K562 (cell line): Measurements from ENCODE around the gene SSTR5. TPM values are rescaled to one million over a fixed set of nuclear protein-coding genes. Genes with fewer than 3 reads are reported as not detected.

Source experiments
- ATAC-seq: fragments of 200-7000 bp; cut with Tn5 transposase; 3 replicates; pipeline ENCODE4 v1.9.1; 2020; ENCODE audit warnings: moderate library complexity
- BruUV-seq: library from RNA; stranded (reverse); fragments of 400-500 nt; replicated peaks from 2 replicates; lab custom pipeline; 2021; lab: Mats Ljungman, UMichigan
- CTCF ChIA-PET: fragments of 300-600 bp; formaldehyde crosslinking; extraction: SDS; loops from one replicate; lab custom pipeline; 2021; ENCODE audit warnings: low intra/inter-chr PET ratio; lab: Yijun Ruan, JAX
- POLR2A ChIA-PET: fragments of 300-600, 350-650 bp; sonication (Branson Sonifier 250); formaldehyde crosslinking; extraction: SDS; loops from one replicate; lab custom pipeline; 2021; ENCODE audit warnings: antibody characterized with exemption, inconsistent platforms; lab: Yijun Ruan, JAX
- DNase-seq, 4 experiments: peaks; one replicate each; pipeline versions ENCODE4 v3.0.0 to v3.0.0-alpha.2; 2011 to 2018; ENCODE audit warnings: low spot score in 3 of 4, mixed read lengths in 3 of 4; ENCODE audit errors: extremely low read depth in 1 of 4
- FAIRE-seq: peaks from 2 replicates; lab custom pipeline; 2011; peaks lifted over from hg19 to GRCh38; lab: Jason Lieb, UNC
- H2AFZ ChIP-seq: 2 replicates; pipeline ENCODE4 v1.6.0; 2011; ENCODE audit warnings: low read depth, low read length, control low read depth, inconsistent platforms
- H3K27ac ChIP-seq: fragments of 200-600 bp; 3 replicates; pipeline ENCODE4 v1.8.0; 2011; ENCODE audit warnings: low read depth, mild to moderate bottlenecking, control low read depth, inconsistent platforms, low read length, moderate library complexity, mixed read lengths; ENCODE audit errors: extremely low read depth
- H3K27me3 ChIP-seq, 2 experiments: fragments of 300-600 bp in 1 of 2; 2 replicates in 1 of 2; 3 replicates in 1 of 2; pipeline versions ENCODE4 v1.6.0 to v1.8.0; 2011; ENCODE audit warnings: inconsistent platforms in 2 of 2, low read length in 2 of 2, mild to moderate bottlenecking in 1 of 2, mixed read lengths in 1 of 2, moderate library complexity in 1 of 2; ENCODE audit not compliant: control insufficient read depth in 2 of 2, insufficient read depth in 2 of 2
- H3K36me3 ChIP-seq: fragments of 300-600 bp; 3 replicates; pipeline ENCODE4 v1.8.0; 2011; ENCODE audit warnings: mild to moderate bottlenecking, low read length, inconsistent platforms; ENCODE audit not compliant: control insufficient read depth, insufficient read depth
- H3K4me1 ChIP-seq, 2 experiments: fragments of 200-600 bp in 1 of 2; replicated peaks in 1 of 2; 2 replicates in 1 of 2; 3 replicates in 1 of 2; pipeline versions ENCODE4 v1.5.1 to v1.8.0; 2011; ENCODE audit warnings: inconsistent platforms in 2 of 2, low read length in 2 of 2, mild to moderate bottlenecking in 1 of 2, mixed read lengths in 1 of 2, moderate library complexity in 1 of 2; ENCODE audit not compliant: control insufficient read depth in 2 of 2, insufficient read depth in 2 of 2
- H3K4me2 ChIP-seq: 2 replicates; pipeline ENCODE4 v1.6.1; 2011; ENCODE audit warnings: low read length, control low read depth, inconsistent platforms, mixed read lengths; ENCODE audit not compliant: insufficient read depth
- H3K4me3 ChIP-seq: fragments of 200-600 bp; sonication (generic), shearing (Covaris generic); 2 replicates; pipeline ENCODE4 v1.5.1; 2016; ENCODE audit warnings: control low read depth, inconsistent platforms
- H3K79me2 ChIP-seq: fragments of 200-600 bp; 3 replicates; pipeline ENCODE4 v1.8.0; 2011; ENCODE audit warnings: low read length, inconsistent platforms; ENCODE audit not compliant: control insufficient read depth, insufficient read depth
- H3K9ac ChIP-seq, 2 experiments: 2 replicates each; pipeline versions ENCODE4 v1.6.0 to v1.6.1; 2011; ENCODE audit warnings: low read depth in 2 of 2, low read length in 2 of 2, control low read depth in 1 of 2, inconsistent platforms in 1 of 2, mild to moderate bottlenecking in 1 of 2, mixed read lengths in 1 of 2; ENCODE audit not compliant: insufficient read depth in 1 of 2
- H3K9me1 ChIP-seq: one replicate; pipeline ENCODE4 v1.6.0; 2011; ENCODE audit warnings: inconsistent platforms, mild to moderate bottlenecking, low read length, moderate library complexity; ENCODE audit not compliant: control insufficient read depth, insufficient read depth
- H3K9me3 ChIP-seq: replicated peaks from 2 replicates; pipeline ENCODE4 v1.5.1; 2011; ENCODE audit warnings: low read depth, low read length, inconsistent platforms; ENCODE audit not compliant: control insufficient read depth, insufficient read depth
- H4K20me1 ChIP-seq: replicated peaks from 2 replicates; pipeline ENCODE4 v1.6.1; 2011; ENCODE audit warnings: low read length, inconsistent platforms, mixed read lengths; ENCODE audit not compliant: control insufficient read depth, insufficient read depth
- BRCA1 ChIP-seq, 2 experiments: fragments of 450-650 bp in 1 of 2; sonication (generic) in 1 of 2; formaldehyde crosslinking in 1 of 2; IDR thresholded peaks; 2 replicates each; pipeline versions ENCODE4 v1.5.0 to v1.6.1; 2017 to 2020; ENCODE audit warnings: mild to moderate bottlenecking in 1 of 2, missing genetic modification reagents in 1 of 2
- E2F3 ChIP-seq: fragments of 250-450 bp; sonication (Bioruptor Pico); IDR thresholded peaks from 2 replicates; pipeline ENCODE4 v1.4.0; 2020; ENCODE audit warnings: mild to moderate bottlenecking
- GATAD2A ChIP-seq: fragments of 450-650 bp; IDR thresholded peaks from 2 replicates; pipeline ENCODE4 v1.6.1; 2017
- MAFF ChIP-seq: IDR thresholded peaks from 2 replicates; pipeline ENCODE4 v1.6.1; 2012; ENCODE audit warnings: low read length, improper control_type of control experiment
- MLX ChIP-seq, 2 experiments: fragments of 450-650 bp in 1 of 2; sonication (generic) in 1 of 2; formaldehyde crosslinking; conservative IDR thresholded peaks; 2 replicates each; pipeline versions ENCODE4 v1.4.0 to v1.8.1; 2020 to 2022; ENCODE audit warnings: mild to moderate bottlenecking in 1 of 2, missing genetic modification reagents in 1 of 2
- THAP12 ChIP-seq: fragments of 250-450 bp; sonication (Bioruptor Pico); IDR thresholded peaks from 2 replicates; pipeline ENCODE4 v1.9.0; 2021; ENCODE audit warnings: mild to moderate bottlenecking, inconsistent platforms
- ZBTB40 ChIP-seq, 2 experiments: fragments of 450-650 bp in 1 of 2; sonication (generic) in 1 of 2; formaldehyde crosslinking in 1 of 2; IDR thresholded peaks; 2 replicates each; pipeline versions ENCODE4 v1.7.1 to v1.9.0; 2016 to 2022; ENCODE audit warnings: inconsistent platforms in 1 of 2, mild to moderate bottlenecking in 1 of 2, missing genetic modification reagents in 1 of 2
- ZNF354B ChIP-seq: fragments of 250-450 bp; sonication (Bioruptor Pico); IDR thresholded peaks from 2 replicates; pipeline ENCODE4 v1.4.0; 2020
- WGBS: fragments of 100-300 bp; shearing (Covaris generic); methylation state at CpG from one replicate; pipeline ENCODE4 v1.1.6; 2016; ENCODE audit warnings: low coverage, mixed read lengths; ENCODE audit not compliant: insufficient coverage; ENCODE audit errors: missing lambda C conversion rate; 5-methylcytosine and 5-hydroxymethylcytosine counted together
- in situ Hi-C: fragments of 300-500 bp; cut with MboI; formaldehyde crosslinking; loops from 4 replicates; pipeline ENCODE4 v1.15.0; 2018; ENCODE audit warnings: inconsistent platforms, mixed read lengths
- intact Hi-C: fragments of 100-400 bp; cut with micrococcal nuclease; formaldehyde crosslinking; loops from 2 replicates; pipeline ENCODE4 v1.14.2; 2022
- polyA plus RNA-seq, 8 experiments: library from polyadenylated mRNA; depleted of rRNA in 4 of 8; stranded (reverse) in 5 of 8; unstranded in 3 of 8; fragments of >200 nt; fragmentation: Nextera tagmentation in 2 of 8; fragmentation: Illumina TruSeq in 1 of 8; extraction: Ambion mirVana in 2 of 8; extraction: Trizol in 1 of 8; gene quantifications; 2 replicates each; pipeline versions ENCODE4 v1.2.1 to v1.2.3, GENCODE V29; 2011 to 2014; ENCODE audit warnings: inconsistent platforms in 1 of 8, missing spikeins in 1 of 8
- total RNA-seq, 7 experiments: library from RNA; depleted of rRNA in 6 of 7; stranded (reverse); fragments of >200 nt in 6 of 7; fragmentation: Illumina TruSeq in 2 of 7; extraction: Trizol in 2 of 7; gene quantifications; 2 replicates each; pipeline versions ENCODE4 v1.2.1 to v1.2.3, GENCODE V29; 2011 to 2021; ENCODE audit warnings: low replicate concordance in 1 of 7

Gene SSTR5
- total and polyA plus RNA-seq, 9 of the 15 experiments (the other 6 are each of a cell fraction or from before 2014, with no cell fraction given): not detected

GRCh38 chr16:1078579-1079021, 6.1 kb downstream of the SSTR5 start:
- H3K9me1 ChIP-seq: no peaks in the 10 kb centered on the region
- TF ChIP-seq GATAD2A: no peak
- no peak for TF ChIP-seq MAFF
- TF ChIP-seq E2F3 (CRISPR knock-in tag): no peak
- TF ChIP-seq BRCA1 (IDR thresholded peaks at IDR 0.05): no peak
- TF ChIP-seq BRCA1 (CRISPR knock-in tag; IDR thresholded peaks at IDR 0.05): no peak
- TF ChIP-seq ZBTB40 (IDR thresholded peaks at IDR 0.05): no peak
- TF ChIP-seq ZBTB40 (CRISPR knock-in tag; IDR thresholded peaks at IDR 0.05): no peak
- no peak for TF ChIP-seq ZNF354B (CRISPR knock-in tag)
- TF ChIP-seq MLX (CRISPR knock-in tag; conservative IDR thresholded peaks at IDR 0.05): no peak
- TF ChIP-seq THAP12: no peak
- intact Hi-C loops: no loop called here
- no TSS peak for BruUV-seq
- H3K27me3 ChIP-seq: peaks cover 8 to 66% of the 10 kb centered on the region in 2 experiments; a peak in 4 of 5 replicates
- ChIA-PET CTCF (no interaction called here), POLR2A (interaction anchor here (0.5 kb wide), 1 partner anchor 137 kb away, joined by 3 read pairs; no protein-coding TSS in a partner anchor)
- peaks cover 0 to 31% of the 10 kb centered on the region in 2 experiments; a peak in 1 of 5 replicates for H3K4me1 ChIP-seq
- no peaks in the 10 kb centered on the region for H3K9me3 ChIP-seq
- H2AFZ ChIP-seq: no peak overlapping the region
- DNase-seq (no peak), FAIRE-seq (no peak), ATAC-seq (no peak)
- H3K36me3 ChIP-seq: no peaks in the 10 kb centered on the region
- in situ Hi-C loops: no loop called here
- no peak overlapping the region for H3K27ac ChIP-seq
- H4K20me1 ChIP-seq: no peaks in the 10 kb centered on the region; the same call in 1 of the 2 replicates
- no peak overlapping the region for H3K4me3 ChIP-seq
- H3K79me2 ChIP-seq: no peaks in the 10 kb centered on the region
- no peak overlapping the region for H3K4me2 ChIP-seq
- no peak overlapping the region; a peak in 1 of 4 replicates for H3K9ac ChIP-seq
- WGBS: under 1% methylated on average over 28 of the region's 28 CpGs
